PC-9 (cell line): Measurements from ENCODE around the gene LYPLA2.

Experiments
- EZH2 ChIP-seq: fragments of 200-600 bp; sonication (generic); IDR thresholded peaks from 2 replicates; pipeline ENCODE4 v1.8.0; 2017; ENCODE audit warnings: antibody characterized with exemption, low read depth
- TF ChIP-seq, protein P1 (sequence below): fragments of 200-600 bp; sonication (generic); conservative IDR thresholded peaks from 2 replicates; pipeline ENCODE4 v1.6.1; 2017; ENCODE audit warnings: mixed run types, antibody characterized with exemption, mild to moderate bottlenecking, moderate library complexity

GRCh38 chr1:23801876-23802275 is 10.9 kb downstream of the LYPLA2 start:
- TF ChIP-seq, protein P1, sequence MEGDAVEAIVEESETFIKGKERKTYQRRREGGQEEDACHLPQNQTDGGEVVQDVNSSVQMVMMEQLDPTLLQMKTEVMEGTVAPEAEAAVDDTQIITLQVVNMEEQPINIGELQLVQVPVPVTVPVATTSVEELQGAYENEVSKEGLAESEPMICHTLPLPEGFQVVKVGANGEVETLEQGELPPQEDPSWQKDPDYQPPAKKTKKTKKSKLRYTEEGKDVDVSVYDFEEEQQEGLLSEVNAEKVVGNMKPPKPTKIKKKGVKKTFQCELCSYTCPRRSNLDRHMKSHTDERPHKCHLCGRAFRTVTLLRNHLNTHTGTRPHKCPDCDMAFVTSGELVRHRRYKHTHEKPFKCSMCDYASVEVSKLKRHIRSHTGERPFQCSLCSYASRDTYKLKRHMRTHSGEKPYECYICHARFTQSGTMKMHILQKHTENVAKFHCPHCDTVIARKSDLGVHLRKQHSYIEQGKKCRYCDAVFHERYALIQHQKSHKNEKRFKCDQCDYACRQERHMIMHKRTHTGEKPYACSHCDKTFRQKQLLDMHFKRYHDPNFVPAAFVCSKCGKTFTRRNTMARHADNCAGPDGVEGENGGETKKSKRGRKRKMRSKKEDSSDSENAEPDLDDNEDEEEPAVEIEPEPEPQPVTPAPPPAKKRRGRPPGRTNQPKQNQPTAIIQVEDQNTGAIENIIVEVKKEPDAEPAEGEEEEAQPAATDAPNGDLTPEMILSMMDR, result no peak
- TF ChIP-seq EZH2, result no peak
